HK-2 (cell line): ENCODE measurements around the gene HSF5.
"Not testable (repeated sequence)": the region's sequence is repeated elsewhere in the genome, so short reads cannot be mapped to it uniquely, and the experiment has no call there.

ENCODE experiments used
- DNase-seq: peaks from one replicate; pipeline ENCODE4 v3.0.0-alpha.2; 2018; ENCODE audit not compliant: unreplicated experiment

Gene HSF5

GRCh38 chr17:58481798-58482197 is 6.4 kb downstream of the HSF5 start:
- not testable (repeated sequence) for DNase-seq

- DNase-seq = no peak
Measured at GRCh38 chr17:58480090-58480489, 8.1 kb downstream of the HSF5 start.

GRCh38 chr17:58476812-58477211 is 11.4 kb downstream of the HSF5 start:
- no peak for DNase-seq

GRCh38 chr17:58475985-58476384 is 12.2 kb downstream of the HSF5 start:
- DNase-seq = no peak

GRCh38 chr17:58470356-58470755 is 17.9 kb downstream of the HSF5 start:
- DNase-seq = no peak

GRCh38 chr17:58468944-58469343 is 19.3 kb downstream of the HSF5 start:
- no peak for DNase-seq

GRCh38 chr17:58455491-58455890 is 32.7 kb downstream of the HSF5 start:
- DNase-seq = no peak

- DNase-seq = peak; percentile 28
Measured at GRCh38 chr17:58452738-58453137, 35.5 kb downstream of the HSF5 start.

GRCh38 chr17:58447039-58447975 is 40.9 kb downstream of the HSF5 start:
- DNase-seq = peak; percentile 68

- DNase-seq = no peak
Measured at GRCh38 chr17:58446086-58446485, 42.1 kb downstream of the HSF5 start.

GRCh38 chr17:58436805-58437239 is 51.4 kb downstream of the HSF5 start:
- no peak for DNase-seq

GRCh38 chr17:58436245-58436644 is 52.0 kb downstream of the HSF5 start:
- DNase-seq = no peak

GRCh38 chr17:58432806-58433573 is 55.2 kb downstream of the HSF5 start:
- no peak for DNase-seq

- DNase-seq = no peak
Measured at GRCh38 chr17:58427807-58428206, 60.4 kb downstream of the HSF5 start.

- DNase-seq = no peak
Measured at GRCh38 chr17:58421711-58422110, 66.5 kb downstream of the HSF5 start.

- DNase-seq = no peak
Measured at GRCh38 chr17:58420827-58421226, 67.4 kb downstream of the HSF5 start.

GRCh38 chr17:58417300-58418092 is 70.7 kb downstream of the HSF5 start, which contains the start of gene RNF43:
Gene RNF43, minus strand, starts transcription at chr17:58417534. Its CDS starts 1,957 bp downstream, at chr17:58415577.
- peak; percentile 92 for DNase-seq

- no peak for DNase-seq
Measured at GRCh38 chr17:58416937-58417299, 71.3 kb downstream of the HSF5 start.

- DNase-seq = no peak
Measured at GRCh38 chr17:58416396-58416795, 71.8 kb downstream of the HSF5 start.

GRCh38 chr17:58415371-58416055 is 72.7 kb downstream of the HSF5 start:
- no peak for DNase-seq

- no peak for DNase-seq
Measured at GRCh38 chr17:58414596-58414997, 73.6 kb downstream of the HSF5 start.
